ENCODE data around the gene WDR46.

DNA sequence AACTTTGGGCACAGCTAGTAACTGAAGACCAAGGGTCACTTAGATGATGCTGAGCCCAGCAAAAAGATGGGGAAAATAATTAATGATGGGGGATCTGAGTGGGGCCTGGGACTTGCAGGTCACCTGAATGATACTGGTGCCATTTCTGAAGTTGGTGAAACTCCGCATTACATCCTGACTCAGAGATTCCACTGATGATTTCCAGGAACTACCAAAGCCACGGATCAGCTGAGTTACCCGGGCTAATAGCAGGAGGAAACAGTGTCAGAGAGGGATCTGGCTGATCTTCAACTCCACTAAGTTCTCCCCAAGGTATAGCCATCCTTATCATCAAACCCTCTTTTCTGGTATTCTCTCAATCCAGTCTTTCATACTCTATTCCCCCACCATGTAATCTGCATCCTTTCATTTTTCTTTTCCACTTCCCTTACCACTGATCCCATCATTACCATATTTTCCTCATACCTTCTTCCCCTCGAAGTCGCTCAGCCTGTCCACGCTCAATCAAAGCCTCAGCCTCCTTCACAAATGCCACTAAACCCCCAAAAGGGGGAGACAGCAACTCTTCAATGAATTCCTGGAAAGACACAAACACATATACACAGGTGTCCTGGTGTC, 37.5 kb downstream of the WDR46 start:
- TF ChIP-seq EZH2 (IDR thresholded peaks at IDR 0.05; ENCODE audit: borderline replicate concordance, insufficient read depth, low read length, poor library complexity, severe bottlenecking) (no peak), EP300 (conservative IDR thresholded peaks at IDR 0.05; ENCODE audit: poor library complexity, severe bottlenecking) (no peak), TAF1 (IDR thresholded peaks at IDR 0.05; ENCODE audit: low read depth) (no peak), MXI1 (conservative IDR thresholded peaks at IDR 0.05; ENCODE audit: poor library complexity, severe bottlenecking) (no peak)
- TF ChIP-seq, protein P1, sequence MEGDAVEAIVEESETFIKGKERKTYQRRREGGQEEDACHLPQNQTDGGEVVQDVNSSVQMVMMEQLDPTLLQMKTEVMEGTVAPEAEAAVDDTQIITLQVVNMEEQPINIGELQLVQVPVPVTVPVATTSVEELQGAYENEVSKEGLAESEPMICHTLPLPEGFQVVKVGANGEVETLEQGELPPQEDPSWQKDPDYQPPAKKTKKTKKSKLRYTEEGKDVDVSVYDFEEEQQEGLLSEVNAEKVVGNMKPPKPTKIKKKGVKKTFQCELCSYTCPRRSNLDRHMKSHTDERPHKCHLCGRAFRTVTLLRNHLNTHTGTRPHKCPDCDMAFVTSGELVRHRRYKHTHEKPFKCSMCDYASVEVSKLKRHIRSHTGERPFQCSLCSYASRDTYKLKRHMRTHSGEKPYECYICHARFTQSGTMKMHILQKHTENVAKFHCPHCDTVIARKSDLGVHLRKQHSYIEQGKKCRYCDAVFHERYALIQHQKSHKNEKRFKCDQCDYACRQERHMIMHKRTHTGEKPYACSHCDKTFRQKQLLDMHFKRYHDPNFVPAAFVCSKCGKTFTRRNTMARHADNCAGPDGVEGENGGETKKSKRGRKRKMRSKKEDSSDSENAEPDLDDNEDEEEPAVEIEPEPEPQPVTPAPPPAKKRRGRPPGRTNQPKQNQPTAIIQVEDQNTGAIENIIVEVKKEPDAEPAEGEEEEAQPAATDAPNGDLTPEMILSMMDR (IDR thresholded peaks at IDR 0.05; ENCODE audit: poor library complexity, severe bottlenecking): no peak
- TF ChIP-seq, protein P2, sequence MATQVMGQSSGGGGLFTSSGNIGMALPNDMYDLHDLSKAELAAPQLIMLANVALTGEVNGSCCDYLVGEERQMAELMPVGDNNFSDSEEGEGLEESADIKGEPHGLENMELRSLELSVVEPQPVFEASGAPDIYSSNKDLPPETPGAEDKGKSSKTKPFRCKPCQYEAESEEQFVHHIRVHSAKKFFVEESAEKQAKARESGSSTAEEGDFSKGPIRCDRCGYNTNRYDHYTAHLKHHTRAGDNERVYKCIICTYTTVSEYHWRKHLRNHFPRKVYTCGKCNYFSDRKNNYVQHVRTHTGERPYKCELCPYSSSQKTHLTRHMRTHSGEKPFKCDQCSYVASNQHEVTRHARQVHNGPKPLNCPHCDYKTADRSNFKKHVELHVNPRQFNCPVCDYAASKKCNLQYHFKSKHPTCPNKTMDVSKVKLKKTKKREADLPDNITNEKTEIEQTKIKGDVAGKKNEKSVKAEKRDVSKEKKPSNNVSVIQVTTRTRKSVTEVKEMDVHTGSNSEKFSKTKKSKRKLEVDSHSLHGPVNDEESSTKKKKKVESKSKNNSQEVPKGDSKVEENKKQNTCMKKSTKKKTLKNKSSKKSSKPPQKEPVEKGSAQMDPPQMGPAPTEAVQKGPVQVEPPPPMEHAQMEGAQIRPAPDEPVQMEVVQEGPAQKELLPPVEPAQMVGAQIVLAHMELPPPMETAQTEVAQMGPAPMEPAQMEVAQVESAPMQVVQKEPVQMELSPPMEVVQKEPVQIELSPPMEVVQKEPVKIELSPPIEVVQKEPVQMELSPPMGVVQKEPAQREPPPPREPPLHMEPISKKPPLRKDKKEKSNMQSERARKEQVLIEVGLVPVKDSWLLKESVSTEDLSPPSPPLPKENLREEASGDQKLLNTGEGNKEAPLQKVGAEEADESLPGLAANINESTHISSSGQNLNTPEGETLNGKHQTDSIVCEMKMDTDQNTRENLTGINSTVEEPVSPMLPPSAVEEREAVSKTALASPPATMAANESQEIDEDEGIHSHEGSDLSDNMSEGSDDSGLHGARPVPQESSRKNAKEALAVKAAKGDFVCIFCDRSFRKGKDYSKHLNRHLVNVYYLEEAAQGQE (IDR thresholded peaks at IDR 0.05; ENCODE audit: borderline replicate concordance): no peak
